Neutrophil (primary cell): ENCODE data around the gene KCNQ1.
"Not testable (repeated sequence)": the region's sequence is repeated elsewhere in the genome, so short reads cannot be mapped to it uniquely, and the experiment has no call there.

Source experiments
- H3K27ac ChIP-seq: fragments of 200-600 bp; sonication (generic); 2 replicates; pipeline ENCODE4 v1.5.1; 2016; ENCODE audit warnings: mild to moderate bottlenecking, moderate library complexity
- H3K27me3 ChIP-seq: fragments of 200-600 bp; sonication (generic); 2 replicates; pipeline ENCODE4 v1.6.0; 2016; ENCODE audit warnings: mild to moderate bottlenecking
- H3K36me3 ChIP-seq: fragments of 200-600 bp; sonication (generic); 2 replicates; pipeline ENCODE4 v1.5.1; 2017
- H3K4me1 ChIP-seq, 2 experiments: fragments of 200-600 bp in 1 of 2; sonication (generic) in 1 of 2; 1 replicate in 1 of 2; 2 replicates in 1 of 2; pipeline versions ENCODE4 v1.5.1 to v1.6.1; 2013 to 2016; ENCODE audit warnings: low read depth in 1 of 2, low read length in 1 of 2, mild to moderate bottlenecking in 1 of 2, moderate library complexity in 1 of 2; ENCODE audit not compliant: control insufficient read depth in 1 of 2, insufficient read depth in 1 of 2
- H3K4me3 ChIP-seq, 2 experiments: fragments of 200-600 bp in 1 of 2; sonication (generic) in 1 of 2; 1 replicate in 1 of 2; 2 replicates in 1 of 2; pipeline ENCODE4 v1.5.1; 2013 to 2016; ENCODE audit warnings: low read depth in 1 of 2, low read length in 1 of 2, mild to moderate bottlenecking in 1 of 2, moderate library complexity in 1 of 2
- H3K9me3 ChIP-seq: fragments of 200-600 bp; sonication (generic); 2 replicates; pipeline ENCODE4 v1.5.1; 2016
- TF ChIP-seq, protein P1 (sequence below): fragments of 200-600 bp; sonication (generic); IDR thresholded peaks from 2 replicates; pipeline ENCODE4 v1.5.1; 2016; ENCODE audit warnings: antibody characterized with exemption

KCNQ1 gene

DNA sequence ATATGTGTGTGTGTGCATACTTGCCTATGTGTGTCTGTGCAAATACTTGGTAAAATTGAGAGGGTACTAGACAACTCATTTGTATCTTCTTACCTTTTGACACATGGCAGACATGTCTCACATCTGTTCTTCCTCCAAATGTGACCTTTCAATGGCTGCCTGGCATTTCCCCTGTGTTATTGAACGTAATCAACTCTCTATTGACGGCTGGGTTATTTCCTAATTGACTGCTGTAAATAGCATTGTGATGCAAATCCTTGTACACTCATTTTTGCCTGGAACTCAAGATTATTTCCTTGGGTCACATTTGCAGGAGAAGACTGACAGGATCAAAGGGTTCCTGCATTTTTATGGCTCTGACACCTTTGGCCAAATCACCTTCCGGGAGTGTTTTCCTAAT is 37.4 kb downstream of the KCNQ1 start:
- Histone ChIP-seq H3K9me3 (no peaks in the 10 kb centered on the region), H3K36me3 (no peaks in the 10 kb centered on the region), H3K4me3 (no peak overlapping the region), H3K27ac (no peak overlapping the region), H3K4me1 (peaks cover 16 to 27% of the 10 kb centered on the region in 2 experiments), H3K27me3 (no peaks in the 10 kb centered on the region)
- TF ChIP-seq, protein P1, sequence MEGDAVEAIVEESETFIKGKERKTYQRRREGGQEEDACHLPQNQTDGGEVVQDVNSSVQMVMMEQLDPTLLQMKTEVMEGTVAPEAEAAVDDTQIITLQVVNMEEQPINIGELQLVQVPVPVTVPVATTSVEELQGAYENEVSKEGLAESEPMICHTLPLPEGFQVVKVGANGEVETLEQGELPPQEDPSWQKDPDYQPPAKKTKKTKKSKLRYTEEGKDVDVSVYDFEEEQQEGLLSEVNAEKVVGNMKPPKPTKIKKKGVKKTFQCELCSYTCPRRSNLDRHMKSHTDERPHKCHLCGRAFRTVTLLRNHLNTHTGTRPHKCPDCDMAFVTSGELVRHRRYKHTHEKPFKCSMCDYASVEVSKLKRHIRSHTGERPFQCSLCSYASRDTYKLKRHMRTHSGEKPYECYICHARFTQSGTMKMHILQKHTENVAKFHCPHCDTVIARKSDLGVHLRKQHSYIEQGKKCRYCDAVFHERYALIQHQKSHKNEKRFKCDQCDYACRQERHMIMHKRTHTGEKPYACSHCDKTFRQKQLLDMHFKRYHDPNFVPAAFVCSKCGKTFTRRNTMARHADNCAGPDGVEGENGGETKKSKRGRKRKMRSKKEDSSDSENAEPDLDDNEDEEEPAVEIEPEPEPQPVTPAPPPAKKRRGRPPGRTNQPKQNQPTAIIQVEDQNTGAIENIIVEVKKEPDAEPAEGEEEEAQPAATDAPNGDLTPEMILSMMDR, result no peak

DNA sequence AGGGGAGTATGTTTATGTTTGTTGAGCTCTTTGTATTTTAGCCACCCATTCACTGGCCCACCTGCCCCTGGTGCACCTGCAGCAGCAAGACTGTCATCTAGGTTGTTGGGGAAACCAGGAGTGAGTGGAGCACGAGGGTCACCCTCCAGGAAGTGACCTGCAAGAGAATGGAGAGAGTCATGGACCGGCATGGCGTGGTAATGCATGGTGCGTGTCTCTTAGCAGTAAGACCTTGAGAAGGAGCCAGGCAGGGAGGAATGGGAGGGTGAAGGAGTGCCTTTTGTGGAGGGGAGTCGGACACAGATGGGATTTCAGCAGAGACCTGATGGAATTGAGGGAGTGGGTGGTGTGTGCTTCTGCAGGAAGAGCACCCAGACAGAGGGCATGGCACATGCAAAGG is 37.9 kb downstream of the KCNQ1 start:
- Histone ChIP-seq H3K4me3 (no peak overlapping the region), H3K36me3 (no peaks in the 10 kb centered on the region), H3K27me3 (no peaks in the 10 kb centered on the region), H3K27ac (no peak overlapping the region), H3K4me1 (peaks cover 16 to 27% of the 10 kb centered on the region in 2 experiments), H3K9me3 (no peaks in the 10 kb centered on the region)
- TF ChIP-seq, protein P1, result no peak

DNA sequence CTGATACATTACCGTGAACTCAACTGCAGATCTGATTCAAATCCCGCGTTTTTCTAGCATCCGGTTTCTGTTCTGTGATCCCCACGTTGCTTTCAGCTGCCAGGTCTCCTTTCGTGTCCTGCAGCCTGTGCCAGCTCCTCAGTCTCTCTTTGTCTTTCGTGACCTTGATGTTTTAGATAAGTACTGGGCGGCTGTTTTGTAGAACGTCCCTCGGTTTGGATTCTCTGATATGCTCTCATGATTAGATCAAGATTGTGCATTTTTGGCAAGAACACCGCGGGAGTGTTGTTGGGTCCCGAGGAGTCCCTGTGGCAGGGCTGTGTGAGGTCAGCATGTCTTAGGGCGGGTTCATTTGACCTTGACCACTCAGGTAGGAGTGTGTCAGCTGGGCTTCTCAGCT is 38.6 kb downstream of the KCNQ1 start:
- Histone ChIP-seq H3K9me3 (no peaks in the 10 kb centered on the region), H3K4me1 (peaks cover 16 to 27% of the 10 kb centered on the region in 2 experiments), H3K27ac (no peak overlapping the region), H3K27me3 (no peaks in the 10 kb centered on the region), H3K4me3 (no peak overlapping the region), H3K36me3 (no peaks in the 10 kb centered on the region)
- TF ChIP-seq, protein P1, result no peak

DNA sequence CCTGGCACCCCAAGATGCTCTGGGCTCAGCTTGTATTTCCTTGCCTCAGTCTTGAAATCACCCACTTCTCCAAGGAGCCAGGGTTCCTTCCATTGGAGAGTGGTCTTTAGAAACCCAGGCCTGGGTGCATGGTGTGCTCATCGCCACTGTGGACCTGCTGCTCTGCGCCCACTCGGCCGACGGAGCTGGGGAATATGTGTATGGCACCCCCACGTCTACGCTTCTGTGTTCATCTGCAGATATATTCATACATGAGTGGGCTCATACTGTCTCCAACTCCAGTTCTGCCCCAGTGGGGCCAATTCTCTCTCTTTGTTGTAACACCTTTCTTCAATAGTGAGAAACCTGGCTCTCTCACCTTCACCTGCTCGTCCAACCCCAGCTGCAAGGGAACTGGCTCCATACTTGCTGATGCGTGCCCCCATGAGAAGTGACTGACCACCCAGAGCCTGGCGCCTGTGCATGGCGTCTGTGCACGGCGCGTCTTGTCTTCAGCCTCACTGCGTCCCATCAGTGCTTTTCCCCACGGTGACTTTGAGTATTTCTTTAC is 39.8 kb downstream of the KCNQ1 start:
- Histone ChIP-seq H3K27me3 (no peaks in the 10 kb centered on the region), H3K27ac (no peak overlapping the region), H3K9me3 (no peaks in the 10 kb centered on the region), H3K4me3 (no peak overlapping the region), H3K4me1 (peaks cover 16 to 27% of the 10 kb centered on the region in 2 experiments), H3K36me3 (no peaks in the 10 kb centered on the region)
- TF ChIP-seq, protein P1, result no peak

DNA sequence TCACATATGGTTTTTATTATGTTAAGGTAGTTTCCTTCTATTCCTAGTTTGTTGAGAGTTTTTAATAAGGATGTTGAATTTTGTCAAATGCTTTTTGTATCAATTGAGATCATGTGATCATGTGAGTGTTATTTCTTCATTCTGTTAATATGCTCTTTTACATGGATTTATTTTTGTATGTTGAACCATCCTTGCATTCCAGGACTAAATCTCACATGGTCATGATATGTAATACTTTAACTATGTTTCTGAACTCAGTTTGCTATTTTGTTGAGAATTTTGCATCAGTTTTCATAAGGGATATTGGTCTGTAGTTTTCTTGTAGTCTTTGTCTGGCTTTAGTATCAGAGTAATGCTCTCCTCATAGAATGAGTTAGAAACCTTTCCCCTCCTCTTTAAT is 43.2 kb downstream of the KCNQ1 start:
- TF ChIP-seq, protein P1, result no peak

DNA sequence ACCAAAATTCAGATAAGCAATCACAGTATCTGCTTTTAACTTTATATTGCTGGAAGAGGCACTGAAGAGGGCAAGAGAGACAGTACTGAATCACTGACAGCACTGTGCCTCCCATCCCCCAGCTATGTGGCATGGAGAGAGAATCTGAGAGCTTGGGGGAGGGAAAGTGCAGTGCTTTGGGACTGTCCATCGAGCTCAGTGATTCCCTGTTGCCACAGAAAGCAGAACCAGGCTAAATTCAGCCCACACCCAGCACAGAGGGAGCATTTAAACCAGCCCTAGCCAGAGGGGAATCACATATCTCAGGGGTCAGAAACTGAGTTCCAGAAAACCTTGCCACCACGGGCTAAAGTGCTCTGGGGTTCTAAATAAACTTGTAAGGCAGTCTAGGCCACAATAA is 44.3 kb downstream of the KCNQ1 start:
- no peaks in the 10 kb centered on the region for H3K27me3 ChIP-seq
- no peaks in the 10 kb centered on the region for H3K9me3 ChIP-seq
- H3K36me3 ChIP-seq, result no peaks in the 10 kb centered on the region
- no peak overlapping the region for H3K27ac ChIP-seq
- no peak overlapping the region for H3K4me3 ChIP-seq
- no peaks in the 10 kb centered on the region for H3K4me1 ChIP-seq
- TF ChIP-seq, protein P1, result no peak

More for the DNA sequence above, 43.2 kb downstream of the KCNQ1 start:
- H3K4me3 ChIP-seq, result no peak overlapping the region
- H3K27ac ChIP-seq, result no peak overlapping the region
- no peaks in the 10 kb centered on the region for H3K4me1 ChIP-seq
- no peaks in the 10 kb centered on the region for H3K9me3 ChIP-seq
- no peaks in the 10 kb centered on the region for H3K27me3 ChIP-seq
- no peaks in the 10 kb centered on the region for H3K36me3 ChIP-seq

DNA sequence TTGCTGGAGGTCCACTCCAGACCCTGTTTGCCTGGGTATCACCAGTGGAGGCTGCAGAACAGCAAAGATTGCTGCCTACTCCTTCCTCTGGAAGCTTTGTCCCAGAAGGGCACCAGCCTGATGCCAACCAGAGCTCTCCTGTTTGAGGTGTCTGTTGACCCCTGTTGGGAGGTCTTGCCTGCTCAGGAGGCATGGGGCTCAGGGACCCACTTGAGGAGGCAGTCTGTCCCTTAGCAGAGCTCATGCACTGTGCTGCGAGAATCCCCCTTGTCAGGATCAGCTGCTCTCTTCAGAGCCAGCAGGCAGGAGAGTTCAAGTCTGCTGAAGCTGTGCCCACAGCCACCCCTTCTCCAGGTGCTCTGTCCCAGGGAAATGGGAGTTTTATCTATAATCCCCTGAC is 53.1 kb downstream of the KCNQ1 start:
- H3K9me3 ChIP-seq, H3K4me3 ChIP-seq: not testable (repeated sequence)

More for the DNA sequence above, 53.1 kb downstream of the KCNQ1 start:
- not testable (repeated sequence) for H3K27me3 ChIP-seq, H3K4me1 ChIP-seq, H3K36me3 ChIP-seq, H3K27ac ChIP-seq
